Coronary artery (tissue), 2 donors: Measurements from ENCODE around the gene PIGO.

Experiments
- DNase-seq: peaks from one replicate; pipeline ENCODE4 v3.0.0-alpha.2; 2017; ENCODE audit warnings: low spot score
- H3K27ac ChIP-seq, 2 donors: fragments of 200-600 bp; sonication (generic); one replicate each; pipeline ENCODE4 v1.5.1; 2016 to 2019
- H3K4me3 ChIP-seq: fragments of 200-600 bp; sonication (generic); 2 replicates; pipeline ENCODE4 v1.5.1; 2016; ENCODE audit warnings: mild to moderate bottlenecking, moderate library complexity
- TF ChIP-seq, protein P1 (sequence below): fragments of 200-600 bp; sonication (generic); IDR thresholded peaks from one replicate; pipeline ENCODE4 v1.5.1; 2019; ENCODE audit warnings: antibody characterized with exemption

The PIGO gene

DNA sequence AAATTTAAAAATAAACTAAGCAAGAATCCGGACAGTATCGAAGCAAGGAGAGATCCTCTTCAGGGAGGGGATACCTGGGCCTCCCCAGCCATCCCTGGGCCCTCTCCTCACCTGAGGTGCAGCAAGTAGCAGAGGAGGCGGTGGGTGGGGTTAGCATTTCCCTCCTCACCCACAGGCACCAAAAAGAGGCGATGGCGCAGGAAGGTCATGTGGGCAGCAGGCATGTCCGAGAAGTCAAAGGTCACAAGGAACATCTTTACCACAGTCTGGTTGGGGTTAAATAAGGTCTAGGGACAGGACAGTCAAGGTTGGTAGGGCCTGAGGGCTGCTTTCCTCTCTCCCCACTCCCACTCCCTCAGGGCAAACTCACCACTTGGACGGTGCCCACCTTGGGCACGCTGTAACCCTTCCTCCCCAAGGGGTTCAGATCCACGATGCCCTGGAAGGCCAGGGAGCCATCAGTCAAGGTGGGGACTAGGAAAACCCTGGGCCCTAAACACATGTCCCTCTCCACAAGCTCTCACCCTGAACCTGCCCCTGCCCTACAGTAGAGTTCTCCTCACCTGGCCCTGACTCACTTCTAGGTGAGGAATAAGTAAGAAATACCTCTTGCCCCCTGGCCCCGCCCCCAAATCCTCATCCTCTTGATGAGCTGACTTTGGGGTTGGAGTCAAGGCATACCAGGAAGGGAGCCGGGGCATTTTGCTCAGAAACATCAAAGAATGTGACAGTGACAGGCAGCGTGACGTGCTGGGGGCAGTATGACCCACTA lies 9.4 kb upstream of the PIGO start:
- DNase-seq: peak; percentile 68
- H3K4me3 ChIP-seq: no peak overlapping the region
- TF ChIP-seq, protein P1, sequence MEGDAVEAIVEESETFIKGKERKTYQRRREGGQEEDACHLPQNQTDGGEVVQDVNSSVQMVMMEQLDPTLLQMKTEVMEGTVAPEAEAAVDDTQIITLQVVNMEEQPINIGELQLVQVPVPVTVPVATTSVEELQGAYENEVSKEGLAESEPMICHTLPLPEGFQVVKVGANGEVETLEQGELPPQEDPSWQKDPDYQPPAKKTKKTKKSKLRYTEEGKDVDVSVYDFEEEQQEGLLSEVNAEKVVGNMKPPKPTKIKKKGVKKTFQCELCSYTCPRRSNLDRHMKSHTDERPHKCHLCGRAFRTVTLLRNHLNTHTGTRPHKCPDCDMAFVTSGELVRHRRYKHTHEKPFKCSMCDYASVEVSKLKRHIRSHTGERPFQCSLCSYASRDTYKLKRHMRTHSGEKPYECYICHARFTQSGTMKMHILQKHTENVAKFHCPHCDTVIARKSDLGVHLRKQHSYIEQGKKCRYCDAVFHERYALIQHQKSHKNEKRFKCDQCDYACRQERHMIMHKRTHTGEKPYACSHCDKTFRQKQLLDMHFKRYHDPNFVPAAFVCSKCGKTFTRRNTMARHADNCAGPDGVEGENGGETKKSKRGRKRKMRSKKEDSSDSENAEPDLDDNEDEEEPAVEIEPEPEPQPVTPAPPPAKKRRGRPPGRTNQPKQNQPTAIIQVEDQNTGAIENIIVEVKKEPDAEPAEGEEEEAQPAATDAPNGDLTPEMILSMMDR: no peak
- H3K27ac ChIP-seq: no peak overlapping the region

DNA sequence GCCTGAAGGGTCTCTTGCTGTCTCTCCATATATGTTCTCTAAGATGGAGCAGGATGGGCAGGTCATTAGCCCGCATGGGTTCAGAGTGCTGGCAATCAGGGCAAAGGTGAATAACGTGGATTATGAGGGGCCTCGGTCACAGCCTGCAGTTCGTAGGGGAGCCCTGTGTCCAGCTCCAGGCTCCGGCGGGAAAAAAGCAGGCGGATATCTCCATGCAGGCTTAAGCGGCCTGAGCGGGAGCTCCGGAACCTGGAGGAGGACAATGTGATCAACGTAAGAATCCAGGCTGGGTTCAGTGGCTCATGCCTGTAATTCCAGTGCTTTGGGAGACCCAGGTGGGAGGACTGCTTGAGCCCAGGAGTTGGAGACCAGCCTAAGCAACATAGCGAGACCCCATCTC lies 8.7 kb upstream of the PIGO start:
- TF ChIP-seq, protein P1: no peak
- Histone ChIP-seq H3K27ac (no peak overlapping the region), H3K4me3 (no peak overlapping the region)
- DNase-seq: no peak

DNA sequence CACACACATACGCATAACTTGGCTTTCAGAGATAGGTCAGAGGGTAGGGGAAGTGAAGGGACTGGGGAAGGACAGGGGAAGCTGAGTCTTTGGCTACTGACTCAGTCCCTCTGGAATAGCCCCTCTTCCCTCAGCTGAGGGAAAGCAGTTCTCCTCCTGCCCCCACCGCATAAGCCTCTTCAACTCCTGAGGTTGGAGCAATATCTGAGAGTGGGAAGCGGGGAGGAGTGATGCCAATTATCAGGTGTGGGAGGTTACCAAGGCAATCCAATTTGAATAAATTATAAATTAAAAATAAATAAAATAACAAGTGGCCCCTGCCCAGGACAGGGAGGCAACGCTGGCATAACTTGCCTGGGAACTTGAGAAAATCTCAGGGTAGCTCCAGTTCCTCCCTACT lies 8.2 kb upstream of the PIGO start:
- DNase-seq: no peak
- H3K27ac ChIP-seq: no peak overlapping the region

DNA sequence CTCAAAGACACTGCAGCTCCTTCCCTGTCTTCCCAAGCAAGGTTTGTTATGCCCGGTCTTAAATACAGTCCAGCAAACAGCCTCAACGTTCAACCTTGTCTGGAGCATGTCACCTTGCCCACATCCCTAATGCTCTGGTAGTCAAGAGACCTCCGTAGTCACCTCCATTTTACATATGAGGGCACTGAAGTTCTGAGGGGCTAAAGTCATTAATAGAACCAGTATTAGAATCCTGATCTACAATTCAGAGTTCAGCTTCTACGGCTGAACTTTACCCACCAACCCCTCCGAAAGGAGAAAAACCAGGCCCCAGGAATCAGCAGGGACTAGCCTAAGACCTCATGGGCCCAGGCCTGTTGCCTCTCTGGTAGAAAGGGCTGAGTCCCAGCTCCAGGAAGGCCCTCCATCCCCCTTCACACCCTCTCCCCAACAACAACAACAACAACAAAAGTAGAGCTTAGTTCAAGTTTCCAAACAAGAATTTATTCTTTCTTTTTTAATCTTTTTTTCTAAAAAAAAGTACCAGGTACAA lies 7.3 kb upstream of the PIGO start:
- TF ChIP-seq, protein P1: no peak
- no peak for DNase-seq
- Histone ChIP-seq H3K4me3 (peak overlapping the region; percentile 77), H3K27ac (peak overlapping the region; percentile 77 to 87)

More for the DNA sequence above, 8.2 kb upstream of the PIGO start:
- TF ChIP-seq, protein P1: no peak
- H3K4me3 ChIP-seq: no peak overlapping the region

DNA sequence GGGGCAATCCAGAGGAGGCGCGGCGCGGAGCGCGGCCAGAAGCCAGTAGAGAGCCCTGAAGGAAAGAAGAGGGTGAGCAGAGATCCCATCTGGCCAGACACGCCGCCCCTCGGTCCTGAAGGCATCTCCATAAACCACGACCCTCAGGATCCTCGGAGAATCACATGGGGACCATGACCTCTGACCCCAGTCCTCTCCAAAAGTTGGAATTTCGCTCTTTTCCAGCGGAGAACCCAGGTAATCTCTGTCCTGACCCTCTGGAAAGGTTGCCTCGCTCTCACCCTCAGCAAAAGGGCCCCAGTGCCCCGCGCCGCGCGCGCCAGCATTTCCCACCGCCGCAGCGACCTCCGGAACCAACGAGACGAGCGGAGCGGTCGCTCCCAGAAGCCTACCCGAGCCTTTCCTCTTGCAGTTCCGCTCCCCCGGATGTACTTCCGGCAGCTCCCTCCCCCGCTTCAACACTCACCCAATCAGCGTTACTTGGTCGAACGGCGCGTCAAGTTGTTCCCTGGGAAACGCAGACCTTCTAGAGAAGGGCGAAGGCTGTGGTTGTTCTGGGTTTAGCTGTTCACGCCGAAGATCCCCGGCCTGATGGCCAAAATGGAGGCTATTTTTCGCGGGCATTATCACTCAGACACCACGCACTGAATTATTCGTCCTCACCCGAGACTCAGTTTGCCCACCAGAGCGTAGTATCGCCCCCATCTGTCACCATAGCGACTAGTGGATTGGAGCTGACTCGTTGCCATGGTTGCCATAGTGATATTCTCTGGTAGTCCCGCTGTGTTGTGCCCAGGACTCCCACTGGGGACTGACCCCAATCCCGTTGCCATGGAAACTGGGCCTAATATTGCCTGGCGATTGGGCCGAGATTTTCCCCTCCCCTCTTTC lies 6.6 kb upstream of the PIGO start, which contains the start of gene STOML2:
TSS of gene STOML2 (minus strand) at position 363 of the 891 bp plus-strand sequence. CDS start at position 326, 37 bp downstream.
- DNase-seq: peak; percentile 97
- TF ChIP-seq, protein P1: no peak
- H3K4me3 ChIP-seq: peak within 1 kb of the TSS; percentile 77
- peak within 1 kb of the TSS; percentile 77 to 87 for H3K27ac ChIP-seq

DNA sequence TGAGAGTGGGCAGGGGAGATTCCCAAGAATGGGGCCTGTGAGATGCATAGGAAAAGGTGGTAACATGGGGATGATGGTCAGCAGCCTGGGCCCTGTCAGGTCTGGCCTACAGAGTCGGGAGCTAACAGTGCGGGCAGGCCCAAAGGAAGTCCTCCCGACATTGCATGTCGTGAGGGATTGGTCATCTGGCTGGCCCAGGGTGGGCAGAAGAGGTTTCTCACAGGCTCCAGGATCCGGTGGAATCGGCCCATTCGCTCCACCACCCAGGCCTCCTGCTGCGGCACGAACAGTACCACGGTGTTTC lies 6.0 kb upstream of the PIGO start:
- DNase-seq: peak; percentile 74
- H3K4me3 ChIP-seq: peak overlapping the region; percentile 77
- peak overlapping the region; percentile 77 to 87 for H3K27ac ChIP-seq
- TF ChIP-seq, protein P1: no peak
